GM18505 (cell line): ENCODE results near the gene CBR3.
A peak's percentile ranks its signal among the peaks of the same experiment; 100 is the strongest.
"Not testable (repeated sequence)": the region's sequence is repeated elsewhere in the genome, so short reads cannot be mapped to it uniquely, and the experiment has no call there.

Experiments used
- ATAC-seq: cut with Tn5 transposase; IDR thresholded peaks from one replicate; pipeline ENCODE4 v1.9.1; 2021; ENCODE audit not compliant: unreplicated experiment
- POLR2A ChIP-seq: IDR thresholded peaks from 4 replicates; pipeline ENCODE4 v1.6.1; 2011; ENCODE audit warnings: borderline replicate concordance; ENCODE audit not compliant: insufficient read depth, insufficient read length; ENCODE audit errors: extremely low read depth

Gene CBR3

GRCh38 chr21:36126621-36127110, 8.2 kb upstream of the CBR3 start:
- no peak for TF ChIP-seq POLR2A
- ATAC-seq = no peak

- no peak for ATAC-seq
- TF ChIP-seq POLR2A = no peak
These were observed 7.5 kb upstream of the CBR3 start for GRCh38 chr21:36127250-36127904.

GRCh38 chr21:36127977-36128376, 6.9 kb upstream of the CBR3 start:
- TF ChIP-seq POLR2A = no peak
- ATAC-seq = no peak

GRCh38 chr21:36129219-36129618, 5.7 kb upstream of the CBR3 start:
- no peak for ATAC-seq
- TF ChIP-seq POLR2A = no peak

- ATAC-seq = not testable (repeated sequence)
These were observed 4.5 kb upstream of the CBR3 start for GRCh38 chr21:36130414-36130762.

GRCh38 chr21:36130839-36131238, 4.0 kb upstream of the CBR3 start:
- not testable (repeated sequence) for ATAC-seq

GRCh38 chr21:36132696-36133095, 2.2 kb upstream of the CBR3 start:
- no peak for ATAC-seq
- TF ChIP-seq POLR2A = no peak

- no peak for ATAC-seq
- TF ChIP-seq POLR2A = no peak
These were observed 668 bp downstream of the CBR3 start for GRCh38 chr21:36135391-36136102.

- not testable (repeated sequence) for ATAC-seq
These were observed 4.9 kb downstream of the CBR3 start for GRCh38 chr21:36139791-36140190.

- ATAC-seq = peak; percentile 88
- no peak for TF ChIP-seq POLR2A
These were observed 6.6 kb downstream of the CBR3 start for GRCh38 chr21:36141513-36141925.

GRCh38 chr21:36144233-36144632, 9.4 kb downstream of the CBR3 start:
- ATAC-seq = not testable (repeated sequence)

GRCh38 chr21:36145259-36145658, 10.4 kb downstream of the CBR3 start:
- TF ChIP-seq POLR2A = no peak

GRCh38 chr21:36147911-36148310, 13.0 kb downstream of the CBR3 start:
- ATAC-seq = no peak
- no peak for TF ChIP-seq POLR2A

More at GRCh38 chr21:36145259-36145658, 10.4 kb downstream of the CBR3 start:
- ATAC-seq = no peak

- no peak for TF ChIP-seq POLR2A
- ATAC-seq = no peak
These were observed 14.0 kb downstream of the CBR3 start for GRCh38 chr21:36148886-36149285.

- peak; percentile 59 for TF ChIP-seq POLR2A
- ATAC-seq = peak; percentile 74
These were observed 15.2 kb downstream of the CBR3 start for GRCh38 chr21:36149788-36150711.
